GM21367 (cell line): ENCODE data around the gene ALDOB.

Source experiments
- ATAC-seq: cut with Tn5 transposase; IDR thresholded peaks from one replicate; pipeline ENCODE4 v1.9.1; 2021; ENCODE audit not compliant: unreplicated experiment

Gene ALDOB

DNA sequence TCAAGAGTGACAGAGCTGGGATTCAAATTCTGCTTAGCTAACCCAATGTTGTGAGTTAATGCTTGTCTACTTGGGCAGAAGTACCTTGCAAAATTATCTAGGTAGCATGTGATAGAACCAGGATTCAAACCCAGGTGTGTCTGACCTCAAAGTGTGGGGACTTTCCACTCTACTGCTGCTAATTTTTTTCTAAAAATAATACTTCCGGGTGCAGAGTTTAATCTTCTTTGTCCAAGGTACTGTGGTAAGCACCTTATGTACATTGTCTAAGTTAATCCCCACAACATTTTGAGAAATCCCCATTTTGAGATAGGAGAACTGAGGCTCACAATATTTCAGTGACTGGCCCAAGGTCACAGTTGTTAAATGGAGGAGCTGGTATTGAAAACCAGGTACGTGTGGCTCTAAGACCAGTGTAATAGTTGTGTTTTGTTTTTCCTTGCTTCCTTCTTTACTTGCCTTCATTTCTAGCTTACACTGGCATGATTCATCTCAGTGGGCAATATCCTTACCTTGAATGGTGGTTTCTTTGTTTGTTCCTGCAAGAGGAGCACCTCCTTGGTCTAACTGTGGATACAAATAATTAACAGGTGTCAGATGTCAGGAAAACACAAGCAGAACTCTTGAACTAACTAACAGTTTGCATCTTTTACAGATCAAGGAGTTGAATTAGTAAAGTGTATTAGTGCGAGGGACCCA lies 7.5 kb downstream of the ALDOB start:
- peak; percentile 47 for ATAC-seq

GRCh38 chr9:101427358-101427757 lies 8.2 kb downstream of the ALDOB start:
- no peak for ATAC-seq

- ATAC-seq = no peak
These were observed 13.9 kb downstream of the ALDOB start for GRCh38 chr9:101421653-101422065.

GRCh38 chr9:101419863-101420262 lies 15.7 kb downstream of the ALDOB start:
- no peak for ATAC-seq

DNA sequence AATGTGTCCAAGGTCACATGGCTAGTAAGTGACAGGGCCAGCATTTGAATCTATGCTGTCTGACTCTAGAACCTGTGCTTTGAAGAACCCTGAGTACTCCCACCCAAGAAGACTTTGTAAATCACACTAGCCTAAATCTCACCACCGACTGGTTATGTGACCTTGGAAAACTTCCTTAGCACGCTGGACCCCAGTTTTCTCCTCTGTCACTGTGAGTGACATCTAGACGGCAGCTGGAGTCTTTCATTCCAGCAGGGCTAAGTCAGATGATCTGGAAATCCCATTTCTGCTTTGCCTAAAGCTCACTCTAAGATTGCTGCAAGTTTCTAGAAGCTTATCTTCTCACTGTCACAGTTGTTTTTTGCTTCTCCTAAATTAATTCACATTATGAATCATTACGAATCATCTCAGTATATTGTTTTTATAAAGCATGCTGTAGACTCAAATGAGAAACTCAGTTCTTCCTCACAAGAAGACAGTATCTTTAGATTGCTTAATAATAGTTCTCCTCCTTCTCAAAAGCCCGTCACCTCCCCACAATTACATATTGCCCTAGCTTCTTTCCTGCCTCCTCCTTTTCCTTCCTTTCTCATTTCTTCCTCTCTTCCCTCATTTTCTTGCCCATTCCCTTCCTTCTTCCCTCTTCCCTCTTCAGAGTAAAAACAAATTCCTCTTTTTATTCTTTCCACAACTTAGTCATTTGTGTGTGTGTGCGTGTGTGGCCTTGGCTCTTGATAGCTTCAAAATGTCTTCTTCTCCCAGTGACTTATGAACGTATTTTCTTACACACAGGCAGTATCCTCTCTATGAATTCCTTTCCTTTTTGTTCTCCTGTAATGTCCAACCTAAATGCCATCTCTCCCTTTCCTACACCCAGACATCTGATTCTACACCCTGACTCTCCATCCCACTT lies 16.8 kb downstream of the ALDOB start:
- ATAC-seq = no peak

GRCh38 chr9:101417977-101418376 lies 17.6 kb downstream of the ALDOB start:
- no peak for ATAC-seq

GRCh38 chr9:101417389-101417788 lies 18.2 kb downstream of the ALDOB start:
- ATAC-seq = no peak

DNA sequence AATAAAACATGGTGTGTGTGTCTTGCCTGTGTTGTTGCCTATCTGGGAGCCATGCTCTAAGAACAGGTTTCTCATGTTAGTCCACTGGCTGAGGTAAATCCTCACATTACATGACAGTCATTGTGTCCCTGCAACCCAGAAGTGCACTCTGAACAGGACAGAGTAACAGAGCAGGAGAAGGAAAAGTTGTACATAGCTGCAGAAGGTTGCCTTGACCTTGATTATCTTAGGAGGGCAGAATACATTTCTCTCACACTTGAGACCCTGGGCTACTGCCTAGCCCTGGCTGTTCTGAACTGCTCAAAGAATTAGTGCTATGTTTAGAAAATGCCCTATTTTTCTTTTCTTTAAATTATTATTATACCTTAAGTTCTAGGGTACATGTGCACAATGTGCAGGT lies 20.0 kb downstream of the ALDOB start:
- no peak for ATAC-seq

DNA sequence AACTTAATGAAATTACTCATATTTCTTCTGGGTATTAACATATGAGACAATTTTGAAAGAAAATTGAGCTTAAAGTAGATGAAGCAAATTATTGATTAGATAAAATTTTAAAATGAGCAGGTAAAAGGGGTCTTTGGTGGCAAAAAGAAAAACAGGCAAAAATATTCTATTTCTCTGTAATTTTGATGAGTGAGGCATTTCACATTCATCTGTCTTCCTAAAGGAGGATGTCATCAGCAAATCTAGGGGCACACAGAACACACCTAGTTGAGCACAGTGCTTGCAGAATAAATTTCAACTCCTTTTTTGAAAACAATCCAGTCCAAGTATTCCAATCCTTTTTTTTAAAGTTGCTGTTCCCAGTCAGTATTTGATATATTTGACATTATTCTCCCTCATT lies 20.7 kb downstream of the ALDOB start:
- no peak for ATAC-seq

GRCh38 chr9:101409079-101409477 lies 26.5 kb downstream of the ALDOB start:
- no peak for ATAC-seq

- no peak for ATAC-seq
These were observed 27.0 kb downstream of the ALDOB start for GRCh38 chr9:101408374-101409078.

DNA sequence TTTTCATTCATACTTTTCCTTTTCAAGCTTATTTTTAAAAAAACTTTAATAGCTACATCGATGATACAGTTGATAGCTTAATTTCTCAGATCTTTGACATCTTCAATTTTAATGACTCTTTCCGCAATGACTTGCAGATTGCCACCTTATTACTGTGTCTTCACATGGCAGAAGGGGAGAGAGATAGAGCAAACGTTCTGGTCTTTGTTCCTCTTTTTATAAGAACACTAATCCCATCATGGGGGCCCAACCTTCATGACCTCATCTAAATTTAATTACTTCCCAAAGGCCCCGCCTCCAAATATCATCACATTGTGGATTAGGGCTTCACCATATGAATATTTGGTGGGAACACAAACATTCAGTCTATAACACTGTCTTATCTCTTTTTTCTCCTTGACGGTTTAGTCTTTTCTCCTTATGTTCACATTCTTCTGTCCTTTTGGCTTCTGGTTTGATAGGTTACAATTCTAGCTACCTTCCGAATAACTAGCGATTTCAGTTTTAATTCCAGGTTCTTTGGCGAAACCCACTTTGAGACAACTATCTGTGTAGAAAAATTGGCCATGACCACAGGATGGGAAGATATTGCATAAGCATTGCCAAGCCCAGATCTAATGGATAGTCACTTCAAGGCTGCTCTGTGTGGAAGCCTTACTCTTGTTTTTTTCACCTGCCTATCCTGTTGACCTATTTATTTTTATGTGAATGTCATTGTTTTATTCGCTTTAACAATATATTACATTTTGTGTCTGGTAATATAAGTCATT lies 31.9 kb downstream of the ALDOB start:
- no peak for ATAC-seq

DNA sequence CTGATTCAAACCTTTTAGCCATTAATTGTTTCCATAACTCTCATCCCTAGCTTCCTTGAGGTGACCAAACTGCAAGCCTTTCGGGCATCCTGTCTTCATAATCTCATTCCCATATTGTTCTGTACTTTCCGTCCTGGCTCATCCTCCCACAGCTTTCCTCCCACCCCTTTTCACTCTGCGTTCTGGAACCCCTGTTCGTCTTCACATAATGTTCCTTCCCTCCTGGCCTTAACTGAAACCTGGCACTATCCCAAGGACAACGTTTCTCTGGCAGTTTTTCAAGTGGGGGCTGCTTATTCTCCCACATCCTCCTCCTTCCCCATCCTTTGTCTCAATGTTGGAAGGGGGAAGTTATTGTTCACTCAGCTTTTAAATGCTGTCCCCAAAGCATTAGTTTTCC lies 35.5 kb downstream of the ALDOB start:
- no peak for ATAC-seq

DNA sequence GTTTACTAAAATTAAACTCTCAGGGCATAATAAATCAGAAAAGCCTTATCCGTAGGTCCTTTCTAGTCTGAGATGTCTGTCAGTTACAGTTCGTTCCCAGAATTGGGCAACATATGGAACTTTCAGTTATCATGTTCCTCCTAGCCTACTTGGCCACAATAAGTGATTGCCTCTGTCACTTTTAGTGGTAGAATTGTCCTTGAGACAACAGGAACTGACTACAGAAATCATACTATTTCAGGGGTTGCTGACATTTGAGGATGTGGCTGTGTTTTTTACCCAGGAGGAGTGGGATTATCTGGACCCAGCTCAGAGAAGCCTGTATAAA lies 36.0 kb downstream of the ALDOB start:
- ATAC-seq = no peak

DNA sequence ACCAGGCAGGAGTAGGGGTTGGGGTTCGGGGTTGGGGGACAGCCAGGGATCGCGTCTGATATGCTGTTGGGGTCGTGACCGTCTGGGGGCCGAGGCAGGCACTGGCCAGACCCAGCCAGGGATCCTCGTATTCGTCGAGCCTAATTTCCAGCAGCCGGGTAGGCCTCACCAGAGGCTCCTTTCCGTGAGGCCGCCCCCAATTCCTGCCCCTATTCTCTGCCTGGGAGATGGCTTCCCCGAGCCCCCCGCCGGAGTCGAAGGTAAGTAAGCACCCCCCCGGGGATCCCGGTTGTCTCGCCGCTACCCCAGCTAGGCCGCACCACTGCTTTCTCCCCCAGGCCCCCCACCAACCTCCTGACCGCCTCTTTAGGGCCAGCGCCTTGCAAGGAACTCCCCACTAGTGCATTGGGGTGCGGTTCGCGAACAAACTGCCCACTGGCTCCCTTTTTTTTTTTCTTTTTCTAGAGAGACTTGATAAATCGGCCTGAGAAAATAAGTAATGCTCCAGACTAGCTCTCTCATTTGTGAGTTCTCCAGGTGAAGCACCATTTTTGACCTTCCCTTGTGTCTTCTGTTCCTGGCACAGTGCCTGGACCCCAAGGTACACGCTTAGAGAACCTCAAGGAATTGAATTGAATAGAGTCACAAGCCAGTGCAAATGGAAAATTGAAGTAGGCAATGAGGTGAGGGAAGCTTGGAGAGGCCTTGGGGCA lies 36.5 kb downstream of the ALDOB start:
- ATAC-seq = peak; percentile 4

DNA sequence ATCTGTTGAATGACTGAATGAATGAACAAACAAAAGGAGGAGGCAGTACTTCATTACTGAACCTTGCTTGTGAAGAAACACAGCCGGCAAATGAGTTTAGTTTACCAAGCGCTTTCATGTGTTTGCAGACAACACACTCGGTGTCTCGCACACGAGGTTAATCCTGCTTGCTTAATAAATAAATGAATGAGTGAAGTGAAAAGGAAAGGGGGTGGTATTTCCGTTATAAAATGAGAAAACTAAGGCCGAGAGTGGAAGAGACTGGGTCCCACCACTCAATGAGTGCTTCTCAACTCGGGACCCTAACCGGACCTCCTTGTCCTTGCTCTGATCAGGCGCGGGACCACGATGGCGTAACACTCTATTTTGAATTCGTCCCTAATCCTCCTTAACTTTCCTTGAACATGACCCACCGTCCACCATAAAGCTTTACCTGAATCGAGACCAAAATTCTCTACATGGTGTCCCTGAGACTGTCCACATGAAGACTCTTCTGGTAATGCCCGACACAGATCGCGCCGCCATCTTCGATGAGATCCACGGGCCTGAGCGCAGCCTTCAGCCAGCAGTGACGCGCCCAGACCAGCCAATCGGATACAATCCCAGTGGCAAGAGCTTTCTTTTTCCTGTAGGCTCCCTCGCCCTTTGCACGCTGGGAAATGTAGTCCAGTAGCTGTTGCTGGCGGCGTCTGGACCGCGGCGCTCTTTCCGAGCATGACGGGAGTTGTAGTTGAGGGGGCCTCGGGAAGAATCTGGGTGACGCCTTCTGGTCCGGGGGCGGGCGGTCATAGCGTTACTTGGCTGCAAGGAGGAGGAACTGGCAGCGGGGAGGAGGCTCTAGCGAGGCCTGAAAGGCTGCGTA lies 37.3 kb downstream of the ALDOB start, which contains the start of the genes MRPL50 and ZNF189:
Gene MRPL50 (minus strand): TSS at position 551 of the 862 bp plus-strand sequence. CDS start 26 bp downstream, at position 525.
Gene ZNF189 (plus strand): TSS at position 784 of the 862 bp plus-strand sequence. CDS start 306 bp downstream, outside the sequence.
- peak; percentile 99 for ATAC-seq

GRCh38 chr9:101397746-101398067 lies 37.9 kb downstream of the ALDOB start:
- no peak for ATAC-seq

- no peak for ATAC-seq
These were observed 40.9 kb downstream of the ALDOB start for GRCh38 chr9:101394687-101395086.

GRCh38 chr9:101393135-101393534 lies 42.4 kb downstream of the ALDOB start:
- ATAC-seq = no peak
